ENCODE results near the gene ACSM5. TPM values are rescaled to one million over a fixed set of nuclear protein-coding genes. Genes with fewer than 3 reads are reported as not detected.
"Not testable (repeated sequence)": the region's sequence is repeated elsewhere in the genome, so short reads cannot be mapped to it uniquely, and the experiment has no call there.

ACSM5 gene
- total RNA-seq, 6 donors from 2014 or later, result 0.89 to 11.5 (median 2.3) TPM

- Histone ChIP-seq H3K9me3 (no peaks in the 10 kb centered on the region), H3K27ac (no peak overlapping the region), H3K36me3 (no peaks in the 10 kb centered on the region), H3K4me1 (no peaks in the 10 kb centered on the region), H3K27me3 (no peaks in the 10 kb centered on the region), H3K4me3 (no peak overlapping the region)
- ATAC-seq (ENCODE audit: low FRiP score in 2 of 2) (no peak), DNase-seq (no peak)
- 78 to 83% methylated on average over 10 to 11 of the region's 11 CpGs for WGBS, 2 donors
- TF ChIP-seq EP300 (IDR thresholded peaks at IDR 0.05) (no peak), POLR2AphosphoS5 (IDR thresholded peaks at IDR 0.05) (no peak), POLR2A (IDR thresholded peaks at IDR 0.05) (no peak)
- TF ChIP-seq, protein P1, sequence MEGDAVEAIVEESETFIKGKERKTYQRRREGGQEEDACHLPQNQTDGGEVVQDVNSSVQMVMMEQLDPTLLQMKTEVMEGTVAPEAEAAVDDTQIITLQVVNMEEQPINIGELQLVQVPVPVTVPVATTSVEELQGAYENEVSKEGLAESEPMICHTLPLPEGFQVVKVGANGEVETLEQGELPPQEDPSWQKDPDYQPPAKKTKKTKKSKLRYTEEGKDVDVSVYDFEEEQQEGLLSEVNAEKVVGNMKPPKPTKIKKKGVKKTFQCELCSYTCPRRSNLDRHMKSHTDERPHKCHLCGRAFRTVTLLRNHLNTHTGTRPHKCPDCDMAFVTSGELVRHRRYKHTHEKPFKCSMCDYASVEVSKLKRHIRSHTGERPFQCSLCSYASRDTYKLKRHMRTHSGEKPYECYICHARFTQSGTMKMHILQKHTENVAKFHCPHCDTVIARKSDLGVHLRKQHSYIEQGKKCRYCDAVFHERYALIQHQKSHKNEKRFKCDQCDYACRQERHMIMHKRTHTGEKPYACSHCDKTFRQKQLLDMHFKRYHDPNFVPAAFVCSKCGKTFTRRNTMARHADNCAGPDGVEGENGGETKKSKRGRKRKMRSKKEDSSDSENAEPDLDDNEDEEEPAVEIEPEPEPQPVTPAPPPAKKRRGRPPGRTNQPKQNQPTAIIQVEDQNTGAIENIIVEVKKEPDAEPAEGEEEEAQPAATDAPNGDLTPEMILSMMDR (IDR thresholded peaks at IDR 0.05), result no peak
Observed at GRCh38 chr16:20430948-20431347, 21.6 kb downstream of the ACSM5 start.

DNA sequence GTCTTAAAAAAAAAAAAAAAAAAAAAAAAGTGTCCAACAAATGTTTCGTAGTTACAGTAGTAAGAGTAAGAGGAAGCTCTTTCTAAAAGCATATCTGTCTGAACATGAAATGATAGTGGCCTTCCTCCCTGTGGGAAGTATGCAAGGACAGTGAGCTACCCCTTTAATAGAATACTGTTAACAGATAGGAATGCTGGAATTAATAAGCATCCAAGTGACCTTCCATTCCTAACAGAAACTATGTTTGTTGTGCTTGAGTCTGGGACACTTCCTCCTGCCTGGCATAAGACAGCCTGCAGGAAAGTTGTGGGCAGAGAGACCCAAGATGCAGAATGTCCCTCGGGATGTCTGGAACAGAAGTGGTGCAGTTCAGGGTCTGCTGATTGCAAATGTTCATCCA, 29.6 kb downstream of the ACSM5 start:
- not testable (repeated sequence) for H3K36me3 ChIP-seq; H3K27ac ChIP-seq; H3K4me3 ChIP-seq; H3K4me1 ChIP-seq; DNase-seq; H3K9me3 ChIP-seq; ATAC-seq (ENCODE audit: low FRiP score in 2 of 2); H3K27me3 ChIP-seq
- WGBS, 2 donors, result 0% methylated on average over 1 of the region's 2 CpGs; no CpG with 5 or more reads in 1 of the 2 donors

DNA sequence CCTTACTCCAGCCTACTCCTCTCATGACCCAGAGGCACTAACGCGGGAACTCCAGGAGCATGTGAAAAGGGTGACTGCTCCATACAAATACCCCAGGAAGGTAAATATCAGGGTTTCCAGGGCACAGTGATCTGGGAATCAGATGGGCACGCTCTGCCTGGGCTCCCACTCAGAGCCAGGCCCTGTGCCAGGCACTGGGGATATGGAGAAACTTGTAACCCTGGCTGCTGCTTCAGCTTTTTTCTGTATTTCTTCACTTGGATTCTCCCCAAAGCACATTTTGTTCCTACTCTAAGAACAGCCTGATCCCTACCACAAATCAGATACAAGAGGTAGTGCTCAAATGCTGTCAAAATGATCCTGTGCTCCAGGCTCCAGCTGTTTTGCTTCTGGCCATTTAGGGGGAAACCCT, 30.5 kb downstream of the ACSM5 start:
- DNase-seq, H3K4me1 ChIP-seq, H3K27me3 ChIP-seq, H3K9me3 ChIP-seq, H3K36me3 ChIP-seq, H3K4me3 ChIP-seq: not testable (repeated sequence)
- WGBS, 2 donors, result 60 to 76% methylated on average over 3 of the region's 3 CpGs
- ATAC-seq (ENCODE audit: low FRiP score in 2 of 2), result peak; percentile 46 to 66
- TF ChIP-seq EP300 (IDR thresholded peaks at IDR 0.05), result peak in 1 of 4 donors; percentile 62
- peak overlapping the region in 1 of 4 donors; percentile 35 for H3K27ac ChIP-seq

GRCh38 chr16:20440731-20441130, 31.4 kb downstream of the ACSM5 start:
- H3K36me3 ChIP-seq; H3K27me3 ChIP-seq; H3K9me3 ChIP-seq; H3K4me3 ChIP-seq; DNase-seq; ATAC-seq (ENCODE audit: low FRiP score in 2 of 2); H3K27ac ChIP-seq; H3K4me1 ChIP-seq: not testable (repeated sequence)
- WGBS, 2 donors, result 83 to 84% methylated on average over 1 of the region's 1 CpG

GRCh38 chr16:20441191-20441590, 31.9 kb downstream of the ACSM5 start:
- Histone ChIP-seq H3K4me1 (no peaks in the 10 kb centered on the region), H3K27ac (no peak overlapping the region), H3K4me3 (no peak overlapping the region), H3K36me3 (no peaks in the 10 kb centered on the region), H3K27me3 (no peaks in the 10 kb centered on the region), H3K9me3 (no peaks in the 10 kb centered on the region)
- WGBS, 2 donors, result 72 to 81% methylated on average over 3 of the region's 3 CpGs
- DNase-seq, result no peak
- ATAC-seq (ENCODE audit: low FRiP score in 2 of 2), result no peak
- TF ChIP-seq, protein P1 (IDR thresholded peaks at IDR 0.05), result no peak
- no peak for TF ChIP-seq POLR2A (IDR thresholded peaks at IDR 0.05)
- no peak for TF ChIP-seq EP300 (IDR thresholded peaks at IDR 0.05)
- no peak for TF ChIP-seq POLR2AphosphoS5 (IDR thresholded peaks at IDR 0.05)

DNA sequence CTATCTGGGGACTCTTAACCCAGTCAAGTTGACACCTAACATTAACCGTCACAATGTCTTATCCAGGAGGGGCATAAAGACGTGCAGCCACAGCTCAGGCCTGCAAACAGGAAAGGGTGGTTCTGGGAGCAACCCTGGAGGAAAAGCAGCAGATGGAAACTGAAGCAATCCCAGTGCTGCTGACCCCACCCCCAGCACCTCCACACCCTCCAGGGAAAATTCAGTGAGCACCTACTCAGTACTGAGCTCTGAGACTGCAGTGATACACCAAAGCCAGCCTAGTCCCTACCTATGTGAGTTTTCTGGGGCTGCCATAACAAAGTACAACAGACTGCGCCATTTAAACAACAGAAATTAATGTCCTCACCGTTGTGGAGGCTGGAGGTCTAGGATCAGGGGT, 32.5 kb downstream of the ACSM5 start:
- not testable (repeated sequence) for H3K27ac ChIP-seq; H3K9me3 ChIP-seq; DNase-seq; H3K4me1 ChIP-seq; H3K36me3 ChIP-seq; ATAC-seq (ENCODE audit: low FRiP score in 2 of 2); H3K27me3 ChIP-seq; H3K4me3 ChIP-seq
- WGBS, 2 donors, result 67 to 89% methylated on average over 2 of the region's 4 CpGs

GRCh38 chr16:20446652-20447393, 37.5 kb downstream of the ACSM5 start:
- ATAC-seq (ENCODE audit: low FRiP score in 2 of 2); H3K36me3 ChIP-seq; H3K9me3 ChIP-seq; H3K27ac ChIP-seq; H3K27me3 ChIP-seq; H3K4me3 ChIP-seq; DNase-seq; H3K4me1 ChIP-seq: not testable (repeated sequence)
- WGBS, 2 donors, result no CpG with 5 or more reads among the region's 3 CpGs

GRCh38 chr16:20451364-20451763, 42.0 kb downstream of the ACSM5 start, which contains the start of gene ACSM2A:
Gene ACSM2A, plus strand, starts transcription at chr16:20451521. Its CDS starts 8,594 bp downstream, at chr16:20460115.
- ATAC-seq (ENCODE audit: low FRiP score in 2 of 2); H3K27me3 ChIP-seq; H3K4me3 ChIP-seq; H3K4me1 ChIP-seq; H3K27ac ChIP-seq; DNase-seq; H3K9me3 ChIP-seq; H3K36me3 ChIP-seq: not testable (repeated sequence)
- no CpG with 5 or more reads among the region's 1 CpG for WGBS, 2 donors

DNA sequence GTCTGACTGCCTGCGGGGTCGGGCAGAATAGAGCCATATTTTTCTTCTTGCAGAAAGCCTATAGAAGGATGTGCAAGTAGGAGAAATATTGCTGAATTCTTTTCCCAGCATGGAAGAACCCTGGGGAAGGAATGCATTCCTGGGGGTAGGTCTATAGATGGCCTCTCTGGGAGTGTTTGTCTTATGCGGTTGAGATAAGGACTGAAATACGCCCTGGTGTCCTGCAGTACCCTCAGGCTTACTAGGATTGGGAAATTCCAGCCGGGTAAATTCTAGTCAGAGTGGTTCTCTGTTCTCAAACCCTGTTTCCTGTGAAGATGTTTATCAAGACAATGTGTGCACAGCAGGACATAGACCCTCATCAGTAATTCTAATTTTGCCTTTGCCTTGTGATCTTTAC, 44.3 kb downstream of the ACSM5 start:
- not testable (repeated sequence) for H3K4me3 ChIP-seq; H3K9me3 ChIP-seq; H3K4me1 ChIP-seq; H3K27ac ChIP-seq; DNase-seq; ATAC-seq (ENCODE audit: low FRiP score in 2 of 2); H3K27me3 ChIP-seq; H3K36me3 ChIP-seq
- WGBS, 2 donors, result no CpG with 5 or more reads among the region's 5 CpGs

DNA sequence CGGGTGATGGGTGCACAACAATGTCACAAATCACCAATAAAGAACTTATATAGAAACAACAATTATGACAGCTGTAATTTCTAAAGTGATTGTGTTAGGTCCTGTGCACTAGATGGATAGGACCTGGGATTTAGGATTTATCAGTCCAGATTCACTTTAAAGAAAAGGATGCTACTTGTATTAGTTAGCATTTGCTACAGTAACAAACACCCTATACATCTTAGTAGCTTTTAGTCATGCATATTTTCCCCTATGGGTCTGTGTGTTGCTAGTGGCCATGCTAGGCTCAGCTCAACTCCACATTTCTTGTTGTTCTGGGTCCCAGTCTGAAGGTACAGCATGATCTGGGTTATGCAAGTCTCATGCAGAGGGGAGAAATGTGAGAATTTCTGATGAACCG, 49.9 kb downstream of the ACSM5 start:
- not testable (repeated sequence) for H3K4me3 ChIP-seq; H3K9me3 ChIP-seq; H3K27ac ChIP-seq; H3K4me1 ChIP-seq; DNase-seq; H3K36me3 ChIP-seq; H3K27me3 ChIP-seq; ATAC-seq (ENCODE audit: low FRiP score in 2 of 2)
- 93 to 94% methylated on average over 2 of the region's 2 CpGs for WGBS, 2 donors

DNA sequence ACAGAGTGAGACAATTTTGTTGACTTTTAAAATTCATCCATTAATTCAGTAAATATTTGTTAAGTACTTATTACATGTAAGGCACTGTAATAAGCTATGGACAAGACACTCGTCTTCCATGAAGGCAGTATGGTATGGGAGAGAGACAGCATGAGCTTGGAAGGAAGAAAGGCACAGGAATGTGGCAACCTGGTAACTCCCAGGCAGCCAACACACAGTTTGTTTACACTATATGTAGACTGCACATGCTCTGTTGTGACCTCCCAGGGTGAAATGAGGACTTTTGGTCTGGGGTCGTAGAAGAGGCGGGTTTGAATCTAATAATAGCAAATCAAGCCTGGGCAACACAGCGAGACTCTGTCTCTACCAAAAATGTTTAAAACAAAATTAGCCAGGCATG, 51.0 kb downstream of the ACSM5 start:
- not testable (repeated sequence) for DNase-seq; ATAC-seq (ENCODE audit: low FRiP score in 2 of 2); H3K27me3 ChIP-seq; H3K4me3 ChIP-seq; H3K4me1 ChIP-seq; H3K36me3 ChIP-seq; H3K9me3 ChIP-seq; H3K27ac ChIP-seq
- WGBS, 2 donors, result 84 to 88% methylated on average over 3 to 4 of the region's 4 CpGs
